ENCODE results near the gene PDGFD.

Gene PDGFD

GRCh38 chr11:104054911-104055529, 108.9 kb downstream of the PDGFD start:
- no peaks in the 10 kb centered on the region for H3K9me3 ChIP-seq (ENCODE audit: insufficient read depth, low read length, severe bottlenecking)
- no peaks in the 10 kb centered on the region for H3K79me2 ChIP-seq (ENCODE audit: insufficient read depth, low read length)
- TF ChIP-seq EZH2 (IDR thresholded peaks at IDR 0.05; ENCODE audit: borderline replicate concordance, low read depth, low read length, severe bottlenecking) (no peak), CTCF (IDR thresholded peaks at IDR 0.05; ENCODE audit: borderline replicate concordance, extremely low read depth, low read length, poor library complexity, severe bottlenecking) (no peak)
- DNase-seq, result no peak
- no peaks in the 10 kb centered on the region for H3K36me3 ChIP-seq (ENCODE audit: insufficient read depth, low read length)
- no peak overlapping the region for H3K27ac ChIP-seq (ENCODE audit: low read length)
- H3K27me3 ChIP-seq (ENCODE audit: insufficient read depth, low read length, poor library complexity), result no peaks in the 10 kb centered on the region
- no peak overlapping the region for H3K4me3 ChIP-seq (ENCODE audit: low read depth in 1 of 2, low read length in 2 of 2)
- H2AFZ ChIP-seq (ENCODE audit: low read depth, low read length), result no peak overlapping the region
- ATAC-seq (ENCODE audit: insufficient read depth, low read depth), result no peak
- no peak overlapping the region for H3K9ac ChIP-seq (ENCODE audit: low read depth, low read length)
- H3K4me2 ChIP-seq (ENCODE audit: insufficient read depth, low read length), result no peak overlapping the region
- no peaks in the 10 kb centered on the region for H4K20me1 ChIP-seq (ENCODE audit: insufficient read depth, low read length)
- H3K4me1 ChIP-seq (ENCODE audit: insufficient read depth, low read length), result no peaks in the 10 kb centered on the region

GRCh38 chr11:104053743-104054478, 110.0 kb downstream of the PDGFD start:
- Histone ChIP-seq H3K27me3 (ENCODE audit: insufficient read depth, low read length, poor library complexity) (no peaks in the 10 kb centered on the region), H3K36me3 (ENCODE audit: insufficient read depth, low read length) (no peaks in the 10 kb centered on the region), H3K79me2 (ENCODE audit: insufficient read depth, low read length) (no peaks in the 10 kb centered on the region), H3K27ac (ENCODE audit: low read length) (no peak overlapping the region), H3K9me3 (ENCODE audit: insufficient read depth, low read length, severe bottlenecking) (no peaks in the 10 kb centered on the region), H2AFZ (ENCODE audit: low read depth, low read length) (no peak overlapping the region), H4K20me1 (ENCODE audit: insufficient read depth, low read length) (no peaks in the 10 kb centered on the region), H3K9ac (ENCODE audit: low read depth, low read length) (no peak overlapping the region), H3K4me1 (ENCODE audit: insufficient read depth, low read length) (no peaks in the 10 kb centered on the region), H3K4me3 (ENCODE audit: low read depth in 1 of 2, low read length in 2 of 2) (no peak overlapping the region), H3K4me2 (ENCODE audit: insufficient read depth, low read length) (no peak overlapping the region)
- DNase-seq (no peak), ATAC-seq (ENCODE audit: insufficient read depth, low read depth) (no peak)
- TF ChIP-seq EZH2 (IDR thresholded peaks at IDR 0.05; ENCODE audit: borderline replicate concordance, low read depth, low read length, severe bottlenecking) (no peak), CTCF (IDR thresholded peaks at IDR 0.05; ENCODE audit: borderline replicate concordance, extremely low read depth, low read length, poor library complexity, severe bottlenecking) (no peak)

GRCh38 chr11:104051778-104052177, 112.2 kb downstream of the PDGFD start:
- Histone ChIP-seq H3K9ac (ENCODE audit: low read depth, low read length) (no peak overlapping the region), H3K27ac (ENCODE audit: low read length) (no peak overlapping the region), H3K79me2 (ENCODE audit: insufficient read depth, low read length) (no peaks in the 10 kb centered on the region), H3K27me3 (ENCODE audit: insufficient read depth, low read length, poor library complexity) (no peaks in the 10 kb centered on the region), H3K4me3 (ENCODE audit: low read depth in 1 of 2, low read length in 2 of 2) (no peak overlapping the region), H2AFZ (ENCODE audit: low read depth, low read length) (no peak overlapping the region), H4K20me1 (ENCODE audit: insufficient read depth, low read length) (no peaks in the 10 kb centered on the region), H3K4me1 (ENCODE audit: insufficient read depth, low read length) (no peaks in the 10 kb centered on the region), H3K4me2 (ENCODE audit: insufficient read depth, low read length) (no peak overlapping the region), H3K36me3 (ENCODE audit: insufficient read depth, low read length) (no peaks in the 10 kb centered on the region), H3K9me3 (ENCODE audit: insufficient read depth, low read length, severe bottlenecking) (no peaks in the 10 kb centered on the region)
- DNase-seq (no peak), ATAC-seq (ENCODE audit: insufficient read depth, low read depth) (no peak)
- TF ChIP-seq EZH2 (IDR thresholded peaks at IDR 0.05; ENCODE audit: borderline replicate concordance, low read depth, low read length, severe bottlenecking), result no peak
- no peak for TF ChIP-seq CTCF (IDR thresholded peaks at IDR 0.05; ENCODE audit: borderline replicate concordance, extremely low read depth, low read length, poor library complexity, severe bottlenecking)
